Measurements from ENCODE around the gene CCDC71L.

DNA sequence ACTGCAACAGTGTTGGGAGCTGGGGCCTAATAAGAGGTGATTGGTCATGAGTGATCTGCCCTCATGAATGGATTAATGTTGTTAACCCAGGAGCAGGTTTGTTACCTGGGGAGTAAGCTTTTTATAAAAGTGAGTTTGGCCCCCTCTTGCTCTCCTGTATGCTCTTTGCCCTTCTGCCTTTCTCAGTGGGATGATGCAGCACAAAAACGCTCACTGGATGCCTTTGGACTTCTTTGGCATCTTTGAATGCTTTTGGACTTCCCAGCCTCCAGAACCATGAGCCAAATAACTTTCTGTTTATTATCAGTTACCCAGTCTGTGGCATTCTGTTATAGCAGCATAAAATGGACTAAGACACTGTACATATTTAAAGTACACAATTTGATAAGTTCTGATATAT is 48.5 kb downstream of the CCDC71L start:
- TF ChIP-seq, protein P1, sequence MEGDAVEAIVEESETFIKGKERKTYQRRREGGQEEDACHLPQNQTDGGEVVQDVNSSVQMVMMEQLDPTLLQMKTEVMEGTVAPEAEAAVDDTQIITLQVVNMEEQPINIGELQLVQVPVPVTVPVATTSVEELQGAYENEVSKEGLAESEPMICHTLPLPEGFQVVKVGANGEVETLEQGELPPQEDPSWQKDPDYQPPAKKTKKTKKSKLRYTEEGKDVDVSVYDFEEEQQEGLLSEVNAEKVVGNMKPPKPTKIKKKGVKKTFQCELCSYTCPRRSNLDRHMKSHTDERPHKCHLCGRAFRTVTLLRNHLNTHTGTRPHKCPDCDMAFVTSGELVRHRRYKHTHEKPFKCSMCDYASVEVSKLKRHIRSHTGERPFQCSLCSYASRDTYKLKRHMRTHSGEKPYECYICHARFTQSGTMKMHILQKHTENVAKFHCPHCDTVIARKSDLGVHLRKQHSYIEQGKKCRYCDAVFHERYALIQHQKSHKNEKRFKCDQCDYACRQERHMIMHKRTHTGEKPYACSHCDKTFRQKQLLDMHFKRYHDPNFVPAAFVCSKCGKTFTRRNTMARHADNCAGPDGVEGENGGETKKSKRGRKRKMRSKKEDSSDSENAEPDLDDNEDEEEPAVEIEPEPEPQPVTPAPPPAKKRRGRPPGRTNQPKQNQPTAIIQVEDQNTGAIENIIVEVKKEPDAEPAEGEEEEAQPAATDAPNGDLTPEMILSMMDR (conservative IDR thresholded peaks at IDR 0.05) = no peak
- no peak for TF ChIP-seq ZFX (IDR thresholded peaks at IDR 0.05)
